Immature natural killer cell (primary cell): ENCODE measurements around the gene COX7A2L. TPM values are rescaled to one million over a fixed set of nuclear protein-coding genes. Genes with fewer than 3 reads are reported as not detected.
A peak's percentile ranks its signal among the peaks of the same experiment; 100 is the strongest.

Experiments used
- DNase-seq, 3 donors: peaks; one replicate each; pipeline ENCODE4 v3.0.0; 2022; ENCODE audit warnings: mixed read lengths in 1 of 3
- H3K27ac Mint-ChIP-seq, 6 donors: one replicate each; pipeline ENCODE4 v1.8.0; 2020; ENCODE audit warnings: mixed read lengths in 6 of 6, mild to moderate bottlenecking in 5 of 6, inconsistent platforms in 4 of 6, moderate library complexity in 3 of 6
- H3K27me3 Mint-ChIP-seq, 3 donors: one replicate each; pipeline ENCODE4 v1.8.0; 2020 to 2021; ENCODE audit warnings: low read depth in 3 of 3, mild to moderate bottlenecking in 3 of 3, mixed read lengths in 3 of 3, moderate library complexity in 3 of 3, inconsistent platforms in 1 of 3
- H3K36me3 Mint-ChIP-seq, 3 donors: one replicate each; pipeline ENCODE4 v1.8.0; 2020; ENCODE audit warnings: mixed read lengths in 3 of 3, inconsistent platforms in 2 of 3, mild to moderate bottlenecking in 2 of 3
- H3K4me1 Mint-ChIP-seq, 2 donors: one replicate each; pipeline ENCODE4 v1.8.0; 2020; ENCODE audit warnings: inconsistent platforms in 2 of 2, mild to moderate bottlenecking in 2 of 2, mixed read lengths in 2 of 2, moderate library complexity in 1 of 2
- H3K4me3 Mint-ChIP-seq, 5 donors: one replicate each; pipeline ENCODE4 v1.8.0; 2020; ENCODE audit warnings: mild to moderate bottlenecking in 5 of 5, mixed read lengths in 5 of 5, inconsistent platforms in 3 of 5, moderate library complexity in 3 of 5
- H3K9me3 Mint-ChIP-seq, 6 donors: one replicate each; pipeline ENCODE4 v1.8.0; 2020; ENCODE audit warnings: mild to moderate bottlenecking in 6 of 6, mixed read lengths in 6 of 6, inconsistent platforms in 4 of 6, moderate library complexity in 3 of 6
- polyA plus RNA-seq, 3 donors: library from polyadenylated mRNA; unstranded; fragments of 300-500 nt; fragmentation: Illumina TruSeq; gene quantifications; one replicate each; pipeline ENCODE4 v1.2.3, GENCODE V29; 2021

COX7A2L gene
- polyA plus RNA-seq, 3 donors from 2014 or later, result 172 to 205 (median 202) TPM

DNA sequence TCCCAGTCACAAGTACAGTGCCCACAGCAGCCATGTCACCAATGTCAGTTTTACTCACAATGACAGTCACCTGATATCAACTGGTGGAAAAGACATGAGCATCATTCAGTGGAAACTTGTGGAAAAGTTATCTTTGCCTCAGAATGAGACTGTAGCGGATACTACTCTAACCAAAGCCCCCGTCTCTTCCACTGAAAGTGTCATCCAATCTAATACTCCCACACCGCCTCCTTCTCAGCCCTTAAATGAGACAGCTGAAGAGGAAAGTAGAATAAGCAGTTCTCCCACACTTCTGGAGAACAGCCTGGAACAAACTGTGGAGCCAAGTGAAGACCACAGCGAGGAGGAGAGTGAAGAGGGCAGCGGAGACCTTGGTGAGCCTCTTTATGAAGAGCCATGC, 31.3 kb downstream of the COX7A2L start:
- DNase-seq, result no peak
- Mint-ChIP-seq H3K9me3 (no peaks in the 10 kb centered on the region), H3K4me1 (peaks cover 0 to 4% of the 10 kb centered on the region in 2 donors), H3K36me3 (peaks cover 10 to 28% (median 13%) of the 10 kb centered on the region in 3 donors), H3K27ac (no peak overlapping the region), H3K4me3 (no peak overlapping the region), H3K27me3 (no peaks in the 10 kb centered on the region)

DNA sequence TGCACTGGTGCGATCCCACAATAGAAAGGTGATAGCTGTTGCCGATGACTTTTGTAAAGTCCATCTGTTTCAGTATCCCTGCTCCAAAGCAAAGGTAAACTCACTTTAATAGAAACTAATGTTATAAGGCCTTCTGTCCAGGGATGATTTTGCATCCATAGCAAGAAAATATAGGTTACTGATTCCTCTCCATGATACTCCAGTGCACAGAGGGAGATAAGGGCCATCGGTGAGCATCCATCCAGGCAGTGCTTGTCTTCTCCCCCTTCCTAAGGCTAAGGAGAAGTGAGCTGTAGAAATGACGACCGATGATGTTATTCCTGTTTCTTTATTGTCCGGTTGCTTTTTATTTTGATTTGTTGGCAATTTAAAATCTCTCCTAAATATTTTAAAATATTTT, 32.1 kb downstream of the COX7A2L start:
- peaks cover 0 to 4% of the 10 kb centered on the region in 2 donors for H3K4me1 Mint-ChIP-seq
- H3K9me3 Mint-ChIP-seq, result no peaks in the 10 kb centered on the region
- no peaks in the 10 kb centered on the region for H3K27me3 Mint-ChIP-seq
- peak overlapping the region in 1 of 6 donors; percentile 77 for H3K27ac Mint-ChIP-seq
- H3K4me3 Mint-ChIP-seq, result no peak overlapping the region
- no peak for DNase-seq
- peaks cover 10 to 28% (median 13%) of the 10 kb centered on the region in 3 donors for H3K36me3 Mint-ChIP-seq

DNA sequence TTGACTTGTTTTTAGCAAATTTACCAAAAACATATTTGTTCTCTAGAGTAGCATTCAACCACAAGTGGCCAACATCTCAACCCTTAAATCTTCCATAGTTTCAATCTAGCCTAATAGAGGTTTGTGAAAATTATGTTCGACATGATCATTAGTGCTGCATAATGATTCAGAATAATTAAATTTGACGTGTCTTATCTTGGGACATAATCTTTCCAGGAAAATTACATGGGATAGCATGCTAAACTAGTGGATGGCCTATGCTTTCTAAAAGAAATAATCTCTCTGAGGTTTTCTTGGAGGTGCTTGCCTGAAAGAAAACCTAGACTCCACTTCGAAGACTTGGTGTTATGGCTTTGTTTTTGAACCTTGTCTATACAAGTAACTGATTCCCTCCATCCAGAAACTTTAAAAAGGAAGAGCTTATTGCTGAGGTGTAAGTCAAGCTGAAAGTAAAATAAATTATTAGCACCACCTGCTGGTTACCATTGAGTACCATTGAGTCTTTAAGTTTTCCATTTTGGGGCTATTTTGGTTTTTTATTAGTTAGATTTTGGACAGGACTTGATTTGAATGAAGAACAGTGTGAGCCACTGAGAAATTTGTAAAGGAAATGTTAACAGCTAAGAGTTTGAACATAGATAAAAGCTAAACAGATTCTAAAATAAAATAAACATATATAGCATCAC, 32.7 kb downstream of the COX7A2L start:
- DNase-seq, result peak; percentile 6 to 34 (median 28)
- Mint-ChIP-seq H3K4me1 (peaks cover 0 to 4% of the 10 kb centered on the region in 2 donors), H3K9me3 (no peaks in the 10 kb centered on the region), H3K27ac (peak overlapping the region in 5 of 6 donors; percentile 14 to 75 (median 52)), H3K4me3 (no peak overlapping the region), H3K27me3 (no peaks in the 10 kb centered on the region), H3K36me3 (peaks cover 7 to 21% (median 11%) of the 10 kb centered on the region in 3 donors)

DNA sequence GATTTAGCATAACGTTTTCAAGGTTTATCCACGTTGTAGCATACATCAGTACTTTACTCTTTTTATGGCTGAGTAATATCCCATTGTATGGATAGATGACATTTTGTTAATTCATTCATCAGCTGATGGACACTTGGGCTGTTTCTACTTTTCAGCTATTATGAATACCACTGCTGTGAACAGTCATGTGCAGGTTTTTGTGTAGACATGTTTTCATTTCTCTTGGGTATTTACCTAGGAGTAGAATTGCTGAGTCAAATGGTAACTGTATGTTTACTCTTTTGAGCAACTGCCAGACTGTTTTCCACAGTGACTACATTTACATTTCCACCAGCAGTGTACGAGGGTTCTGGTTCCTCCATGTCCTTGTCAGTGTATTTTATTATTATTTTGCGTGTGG, 33.9 kb downstream of the COX7A2L start:
- no peak overlapping the region for H3K4me3 Mint-ChIP-seq
- peaks cover 0 to 4% of the 10 kb centered on the region in 2 donors for H3K4me1 Mint-ChIP-seq
- no peaks in the 10 kb centered on the region for H3K9me3 Mint-ChIP-seq
- peak overlapping the region in 3 of 6 donors; percentile 19 to 55 (median 44) for H3K27ac Mint-ChIP-seq
- no peaks in the 10 kb centered on the region for H3K27me3 Mint-ChIP-seq
- H3K36me3 Mint-ChIP-seq, result peaks cover 0 to 14% (median 3%) of the 10 kb centered on the region in 3 donors
- DNase-seq, result no peak

DNA sequence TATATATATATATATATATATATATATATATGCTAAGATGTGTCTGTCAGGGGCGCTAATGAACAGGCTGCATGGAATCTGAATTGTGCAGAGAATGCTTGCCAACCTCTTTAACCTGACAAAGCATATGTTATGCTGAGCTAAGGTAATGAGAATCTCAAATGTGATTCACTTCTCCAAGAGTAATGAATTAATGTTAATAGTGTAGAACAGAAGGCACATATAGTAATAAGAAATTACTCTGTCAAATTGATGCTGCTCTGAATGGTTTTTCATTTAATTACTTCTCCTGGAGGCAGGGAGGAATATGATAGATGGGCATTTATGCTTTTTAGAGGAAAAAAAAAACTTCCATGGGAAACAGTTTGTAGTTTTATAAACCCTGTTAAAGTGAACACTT, 35.4 kb downstream of the COX7A2L start:
- peak overlapping the region in 2 of 6 donors; percentile 12 to 33 for H3K27ac Mint-ChIP-seq

DNA sequence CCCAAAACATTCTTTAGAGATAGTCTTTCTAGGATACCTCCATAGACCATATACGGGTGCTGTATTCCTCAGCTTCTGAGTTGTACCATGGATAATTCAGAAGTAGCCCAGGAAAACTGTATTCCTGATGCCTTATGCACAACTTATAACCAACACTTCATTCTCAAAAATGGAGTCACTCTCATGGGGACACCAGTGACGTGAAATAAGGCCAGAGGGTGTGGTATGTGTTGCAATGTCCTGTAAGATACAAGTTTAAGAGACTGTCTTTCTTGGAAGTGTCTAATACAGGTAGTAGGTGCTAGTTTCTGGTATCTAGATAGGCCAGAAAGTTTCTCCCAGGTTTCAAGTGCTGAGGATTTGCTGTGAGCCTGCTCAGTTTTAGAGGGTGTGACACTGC, 36.1 kb downstream of the COX7A2L start:
- peak overlapping the region in 4 of 6 donors; percentile 28 to 70 (median 57) for H3K27ac Mint-ChIP-seq
- H3K27me3 Mint-ChIP-seq, result peaks cover 0 to 2% (median 0%) of the 10 kb centered on the region in 3 donors
- peaks cover 4 to 16% (median 5%) of the 10 kb centered on the region in 3 donors for H3K36me3 Mint-ChIP-seq
- H3K4me3 Mint-ChIP-seq, result no peak overlapping the region
- DNase-seq, result no peak
- peaks cover 0 to 9% of the 10 kb centered on the region in 2 donors for H3K4me1 Mint-ChIP-seq
- H3K9me3 Mint-ChIP-seq, result no peaks in the 10 kb centered on the region

More for the DNA sequence above, 35.4 kb downstream of the COX7A2L start:
- DNase-seq, result no peak
- no peaks in the 10 kb centered on the region for H3K9me3 Mint-ChIP-seq
- H3K27me3 Mint-ChIP-seq, result peaks cover 0 to under 1% (median 0%) of the 10 kb centered on the region in 3 donors
- H3K4me1 Mint-ChIP-seq, result peaks cover 0 to 7% of the 10 kb centered on the region in 2 donors
- no peak overlapping the region for H3K4me3 Mint-ChIP-seq
- H3K36me3 Mint-ChIP-seq, result peaks cover 2 to 17% (median 3%) of the 10 kb centered on the region in 3 donors

DNA sequence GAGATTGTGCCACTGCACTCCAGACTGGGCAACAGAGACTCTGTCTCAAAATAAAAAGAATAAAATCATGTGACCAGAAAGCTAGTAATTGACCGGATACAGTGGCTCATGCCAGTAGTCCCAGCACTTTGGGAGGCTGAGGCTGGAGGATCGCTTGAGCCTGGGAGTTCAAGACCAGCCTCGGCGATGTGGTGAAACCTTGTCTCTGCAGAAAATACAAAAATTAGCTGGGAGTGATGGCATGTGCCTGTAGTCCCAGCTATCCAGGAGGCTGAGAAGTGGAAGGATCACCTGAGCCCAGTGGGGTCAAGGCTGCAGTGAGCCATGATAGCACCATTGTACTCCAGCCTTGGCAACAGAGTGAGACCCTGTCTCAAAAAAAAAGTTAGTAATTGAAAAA, 36.8 kb downstream of the COX7A2L start:
- H3K27ac Mint-ChIP-seq, result peak overlapping the region in 2 of 6 donors; percentile 12 to 62
- no peak for DNase-seq
- peaks cover 0 to 9% of the 10 kb centered on the region in 2 donors for H3K4me1 Mint-ChIP-seq
- no peak overlapping the region for H3K4me3 Mint-ChIP-seq
- peaks cover 4 to 8% (median 5%) of the 10 kb centered on the region in 3 donors for H3K36me3 Mint-ChIP-seq
- no peaks in the 10 kb centered on the region for H3K9me3 Mint-ChIP-seq
- peaks cover 0 to 2% (median 0%) of the 10 kb centered on the region in 3 donors for H3K27me3 Mint-ChIP-seq

DNA sequence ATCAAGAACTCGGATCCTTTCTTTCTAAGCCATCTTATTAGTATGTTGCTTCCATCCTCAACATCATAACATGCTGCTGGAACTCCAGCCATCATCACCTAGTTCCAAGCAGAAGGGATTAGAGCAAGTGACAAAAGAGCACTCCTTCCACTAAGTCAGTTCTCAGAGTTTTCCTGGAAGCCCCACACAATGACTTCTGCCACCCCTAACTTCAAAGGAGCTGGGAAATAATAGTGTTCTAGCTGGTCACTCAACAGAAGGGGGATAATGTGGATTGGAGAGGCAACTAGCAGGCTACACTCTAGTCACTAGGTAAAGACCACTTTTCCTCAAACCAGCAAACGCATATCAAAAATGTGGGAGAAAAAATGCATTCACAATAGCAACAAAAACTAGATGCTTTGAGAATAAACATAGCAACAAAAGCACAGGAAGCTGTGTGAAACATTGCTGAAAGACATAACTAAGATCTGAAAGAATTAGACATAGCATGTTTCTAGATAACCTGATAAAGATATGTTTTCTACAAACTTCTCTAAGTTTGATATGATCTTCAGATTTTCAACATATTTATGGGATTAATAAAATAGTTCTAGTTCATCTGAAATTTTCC, 39.5 kb downstream of the COX7A2L start:
- H3K36me3 Mint-ChIP-seq, result peaks cover 4 to 18% (median 12%) of the 10 kb centered on the region in 3 donors
- peaks cover 0 to 9% of the 10 kb centered on the region in 2 donors for H3K4me1 Mint-ChIP-seq
- peak overlapping the region in 3 of 6 donors; percentile 4 to 62 (median 15) for H3K27ac Mint-ChIP-seq
- no peak for DNase-seq
- H3K4me3 Mint-ChIP-seq, result no peak overlapping the region
- H3K9me3 Mint-ChIP-seq, result no peaks in the 10 kb centered on the region
- H3K27me3 Mint-ChIP-seq, result peaks cover 0 to 2% (median 0%) of the 10 kb centered on the region in 3 donors

DNA sequence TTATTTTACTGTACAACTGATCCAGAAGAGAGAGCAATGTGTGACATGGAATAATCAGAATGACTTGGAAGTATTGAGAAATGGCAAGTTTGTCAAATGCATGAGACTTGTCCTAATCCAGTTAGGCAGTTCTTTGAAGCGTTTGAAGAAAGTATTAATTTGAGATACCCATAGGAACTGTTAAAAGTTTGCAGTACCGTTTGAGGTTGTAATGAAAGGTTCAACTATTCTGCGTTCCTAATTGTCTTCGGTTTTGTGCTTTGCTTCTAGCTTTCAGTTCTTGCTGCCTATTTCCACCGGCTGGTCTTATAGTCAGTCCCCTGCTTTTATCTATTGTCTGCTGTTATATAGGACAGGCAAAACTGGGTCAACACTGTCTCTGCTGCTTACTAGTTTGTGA, 41.8 kb downstream of the COX7A2L start:
- Mint-ChIP-seq H3K27me3 (peaks cover 0 to 2% (median 0%) of the 10 kb centered on the region in 3 donors), H3K4me3 (no peak overlapping the region), H3K36me3 (peaks cover 8 to 31% (median 16%) of the 10 kb centered on the region in 3 donors), H3K4me1 (peaks cover 0 to 5% of the 10 kb centered on the region in 2 donors), H3K27ac (peak overlapping the region in 1 of 6 donors; percentile 26), H3K9me3 (no peaks in the 10 kb centered on the region)
- no peak for DNase-seq

DNA sequence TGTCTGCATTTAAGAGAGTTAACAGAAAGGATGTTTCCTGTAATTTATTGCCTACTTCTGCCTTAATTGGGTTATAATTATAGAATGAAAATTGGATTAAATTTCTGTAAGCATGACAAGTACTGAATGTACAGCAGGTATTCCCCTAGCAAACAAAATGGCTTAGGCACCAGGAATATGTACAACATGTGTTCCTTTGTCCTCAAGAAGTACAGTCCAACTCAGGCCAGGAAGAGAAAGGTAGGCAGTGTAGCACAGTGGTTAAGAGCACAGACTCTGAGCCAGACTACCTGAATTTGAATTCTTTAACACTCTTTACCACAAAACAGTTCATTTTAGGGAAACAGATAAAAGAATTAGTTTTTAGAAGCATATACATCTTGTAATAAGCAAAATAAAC, 43.1 kb downstream of the COX7A2L start:
- H3K36me3 Mint-ChIP-seq, result peaks cover 8 to 31% (median 16%) of the 10 kb centered on the region in 3 donors

DNA sequence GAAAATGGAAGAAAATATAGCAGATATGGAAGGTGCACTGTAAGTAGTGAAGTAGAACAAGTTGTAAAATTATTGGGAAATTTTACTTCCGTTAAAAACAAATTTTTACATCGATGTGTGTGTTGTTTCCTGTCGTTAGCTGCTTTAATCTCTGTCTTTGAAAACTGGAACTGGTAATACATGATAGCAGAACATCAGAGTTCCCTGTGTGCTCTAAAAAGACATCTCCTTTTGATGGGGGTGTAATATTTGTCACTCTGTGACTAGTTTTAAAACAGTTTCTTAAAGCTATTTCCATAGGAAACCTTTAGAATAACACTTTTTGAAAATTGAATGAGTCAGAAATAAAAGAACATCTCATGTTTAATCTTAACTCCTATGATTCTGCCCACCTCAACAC, 43.5 kb downstream of the COX7A2L start:
- DNase-seq, result no peak
- Mint-ChIP-seq H3K4me1 (peaks cover 0 to 5% of the 10 kb centered on the region in 2 donors), H3K27me3 (peaks cover 0 to 2% (median 0%) of the 10 kb centered on the region in 3 donors), H3K9me3 (no peaks in the 10 kb centered on the region), H3K27ac (peak overlapping the region in 1 of 6 donors; percentile 29), H3K36me3 (peaks cover 8 to 31% (median 16%) of the 10 kb centered on the region in 3 donors), H3K4me3 (no peak overlapping the region)

More for the DNA sequence above, 43.1 kb downstream of the COX7A2L start:
- peaks cover 0 to 2% (median 0%) of the 10 kb centered on the region in 3 donors for H3K27me3 Mint-ChIP-seq
- H3K9me3 Mint-ChIP-seq, result no peaks in the 10 kb centered on the region
- H3K27ac Mint-ChIP-seq, result peak overlapping the region in 1 of 6 donors; percentile 29
- H3K4me3 Mint-ChIP-seq, result no peak overlapping the region
- H3K4me1 Mint-ChIP-seq, result peaks cover 0 to 5% of the 10 kb centered on the region in 2 donors
- no peak for DNase-seq

DNA sequence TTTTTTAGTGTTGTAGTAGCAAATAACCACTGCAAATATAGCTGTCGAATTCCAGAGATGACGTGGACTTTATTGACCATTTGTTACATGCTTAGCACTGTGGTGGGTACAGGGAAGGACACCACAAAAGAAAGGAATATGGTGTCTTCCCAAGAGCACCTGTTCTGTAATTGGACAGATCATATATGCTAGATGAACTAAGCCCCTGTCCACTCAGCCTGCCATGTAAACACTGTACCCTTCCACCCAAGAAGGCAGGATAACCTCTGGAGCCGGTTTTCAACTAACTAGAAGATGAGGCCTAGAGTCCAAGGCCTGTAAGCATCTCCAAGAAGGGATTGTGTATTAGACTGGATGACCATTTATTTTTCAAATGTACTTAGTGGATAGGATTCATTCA, 44.1 kb downstream of the COX7A2L start:
- peaks cover 8 to 31% (median 16%) of the 10 kb centered on the region in 3 donors for H3K36me3 Mint-ChIP-seq
- no peak overlapping the region for H3K4me3 Mint-ChIP-seq
- peaks cover 0 to 3% (median 0%) of the 10 kb centered on the region in 3 donors for H3K27me3 Mint-ChIP-seq
- no peaks in the 10 kb centered on the region for H3K9me3 Mint-ChIP-seq
- peaks cover 0 to 5% of the 10 kb centered on the region in 2 donors for H3K4me1 Mint-ChIP-seq
- H3K27ac Mint-ChIP-seq, result peak overlapping the region in 1 of 6 donors; percentile 48
- no peak for DNase-seq

DNA sequence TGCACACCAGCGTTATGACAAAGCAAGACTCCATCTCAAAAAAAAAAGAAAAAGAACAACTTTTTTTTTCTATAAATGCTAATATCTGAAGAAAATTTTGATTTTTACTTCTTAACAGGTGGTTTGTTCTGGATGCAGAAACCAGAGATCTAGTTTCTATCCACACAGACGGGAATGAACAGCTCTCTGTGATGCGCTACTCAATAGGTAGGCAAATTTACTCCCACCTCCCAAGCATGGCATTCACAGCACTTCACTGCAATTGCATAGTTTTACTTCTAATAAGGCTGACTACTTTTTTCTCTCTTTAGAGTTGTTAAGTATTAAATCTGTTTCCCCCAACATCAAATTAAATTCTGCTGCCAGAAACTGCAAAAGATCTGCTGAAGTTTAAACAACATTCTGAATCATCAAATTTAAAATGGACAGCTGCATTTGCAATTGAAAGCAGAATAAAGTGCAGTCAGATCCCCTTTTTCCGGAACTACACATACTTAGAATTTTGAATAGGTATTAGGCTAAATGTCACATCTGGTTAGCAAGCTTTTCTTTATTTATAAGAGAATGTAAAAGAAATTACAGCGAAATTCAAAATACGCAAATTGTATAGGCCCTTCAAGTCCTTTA, 45.1 kb downstream of the COX7A2L start:
- peak overlapping the region in 1 of 6 donors; percentile 31 for H3K27ac Mint-ChIP-seq
- H3K9me3 Mint-ChIP-seq, result no peaks in the 10 kb centered on the region
- no peak overlapping the region for H3K4me3 Mint-ChIP-seq
- peaks cover 8 to 31% (median 16%) of the 10 kb centered on the region in 3 donors for H3K36me3 Mint-ChIP-seq
- H3K4me1 Mint-ChIP-seq, result peaks cover 0 to 5% of the 10 kb centered on the region in 2 donors
- H3K27me3 Mint-ChIP-seq, result peaks cover 0 to 4% (median 0%) of the 10 kb centered on the region in 3 donors
- DNase-seq, result no peak
